OCI-LY1 (cell line): ENCODE data around the gene ORMDL3.

Experiments used
- H2AFZ ChIP-seq: fragments of 200-600 bp; sonication (generic), shearing (Covaris generic); 2 replicates; pipeline ENCODE4 v1.6.0; 2014; ENCODE audit warnings: antibody characterized with exemption, mild to moderate bottlenecking, low read length
- H3F3A ChIP-seq: fragments of 200-600 bp; sonication (generic), shearing (Covaris generic); 2 replicates; pipeline ENCODE4 v1.6.0; 2014; ENCODE audit warnings: mild to moderate bottlenecking, antibody characterized with exemption, low read length, moderate library complexity; ENCODE audit not compliant: insufficient read depth
- H3K27ac ChIP-seq: fragments of 200-600 bp; sonication (generic); 2 replicates; pipeline ENCODE4 v1.5.1; 2014; ENCODE audit warnings: low read length, mixed run types, mild to moderate bottlenecking, low read depth; ENCODE audit not compliant: poor library complexity, severe bottlenecking
- H3K27me3 ChIP-seq: fragments of 200-600 bp; sonication (generic); 2 replicates; pipeline ENCODE4 v1.6.0; 2014; ENCODE audit warnings: antibody characterized with exemption, mild to moderate bottlenecking, low read length, moderate library complexity; ENCODE audit not compliant: insufficient read depth
- H3K36me3 ChIP-seq: fragments of 200-600 bp; sonication (generic); 2 replicates; pipeline ENCODE4 v1.6.1; 2014; ENCODE audit warnings: mild to moderate bottlenecking, antibody characterized with exemption, low read length, moderate library complexity, mixed read lengths; ENCODE audit not compliant: insufficient read depth
- H3K4me1 ChIP-seq: fragments of 200-600 bp; sonication (generic); 2 replicates; pipeline ENCODE4 v1.5.1; 2014; ENCODE audit warnings: mild to moderate bottlenecking, low read length, moderate library complexity; ENCODE audit not compliant: insufficient read depth, severe bottlenecking
- H3K4me2 ChIP-seq: fragments of 200-600 bp; sonication (generic), shearing (Covaris generic); 2 replicates; pipeline ENCODE4 v1.6.1; 2014; ENCODE audit warnings: low read length
- H3K4me3 ChIP-seq: fragments of 200-600 bp; sonication (generic); 2 replicates; pipeline ENCODE4 v1.5.1; 2014; ENCODE audit warnings: low read length, low read depth, mild to moderate bottlenecking, mixed read lengths; ENCODE audit not compliant: poor library complexity, severe bottlenecking
- H3K79me2 ChIP-seq: fragments of 200-600 bp; shearing (Covaris generic); 2 replicates; pipeline ENCODE4 v1.6.1; 2016; ENCODE audit warnings: mixed run types, low read length, mixed read lengths; ENCODE audit not compliant: insufficient read depth
- H3K9ac ChIP-seq: fragments of 200-600 bp; sonication (generic), shearing (Covaris generic); 2 replicates; pipeline ENCODE4 v1.6.1; 2014; ENCODE audit warnings: mild to moderate bottlenecking, low read length, mixed read lengths
- H3K9me2 ChIP-seq: fragments of 200-600 bp; sonication (generic), shearing (Covaris generic); 2 replicates; pipeline ENCODE4 v1.6.1; 2014; ENCODE audit warnings: low read depth, mild to moderate bottlenecking, low read length, mixed read lengths
- H3K9me3 ChIP-seq: fragments of 200-600 bp; shearing (Covaris generic); 2 replicates; pipeline ENCODE4 v1.6.1; 2014; ENCODE audit warnings: low read length, mixed read lengths
- H4K20me1 ChIP-seq: fragments of 200-600 bp; sonication (generic), shearing (Covaris generic); 2 replicates; pipeline ENCODE4 v1.6.0; 2016; ENCODE audit warnings: mild to moderate bottlenecking, low read length; ENCODE audit not compliant: insufficient read depth
- EZH2 ChIP-seq: fragments of 200-600 bp; sonication (generic), shearing (Covaris generic); IDR thresholded peaks from 2 replicates; pipeline ENCODE4 v1.8.0; 2017; ENCODE audit warnings: borderline replicate concordance, mixed run types, mild to moderate bottlenecking, antibody characterized with exemption, low read length, moderate library complexity, mixed read lengths
- TF ChIP-seq, protein P1 (sequence below): fragments of 200-600 bp; sonication (generic), shearing (Covaris generic); IDR thresholded peaks from 2 replicates; pipeline ENCODE4 v1.5.1; 2017; ENCODE audit warnings: mild to moderate bottlenecking, antibody characterized with exemption, low read length, moderate library complexity, mixed read lengths

Gene ORMDL3

GRCh38 chr17:39929646-39930407, 2.4 kb upstream of the ORMDL3 start:
- Histone ChIP-seq H3K4me3 (no peak overlapping the region), H3F3A (no peaks in the 10 kb centered on the region), H2AFZ (no peak overlapping the region), H3K9ac (no peak overlapping the region; the same call in 1 of the 2 replicates), H3K9me3 (no peaks in the 10 kb centered on the region), H3K27me3 (no peaks in the 10 kb centered on the region), H3K27ac (no peak overlapping the region), H4K20me1 (no peaks in the 10 kb centered on the region), H3K4me2 (peak overlapping the region; percentile 88; the same call in 1 of the 2 replicates), H3K79me2 (peaks cover 20% of the 10 kb centered on the region), H3K36me3 (no peaks in the 10 kb centered on the region), H3K9me2 (no peaks in the 10 kb centered on the region), H3K4me1 (peaks cover 42% of the 10 kb centered on the region)
- TF ChIP-seq, protein P1, sequence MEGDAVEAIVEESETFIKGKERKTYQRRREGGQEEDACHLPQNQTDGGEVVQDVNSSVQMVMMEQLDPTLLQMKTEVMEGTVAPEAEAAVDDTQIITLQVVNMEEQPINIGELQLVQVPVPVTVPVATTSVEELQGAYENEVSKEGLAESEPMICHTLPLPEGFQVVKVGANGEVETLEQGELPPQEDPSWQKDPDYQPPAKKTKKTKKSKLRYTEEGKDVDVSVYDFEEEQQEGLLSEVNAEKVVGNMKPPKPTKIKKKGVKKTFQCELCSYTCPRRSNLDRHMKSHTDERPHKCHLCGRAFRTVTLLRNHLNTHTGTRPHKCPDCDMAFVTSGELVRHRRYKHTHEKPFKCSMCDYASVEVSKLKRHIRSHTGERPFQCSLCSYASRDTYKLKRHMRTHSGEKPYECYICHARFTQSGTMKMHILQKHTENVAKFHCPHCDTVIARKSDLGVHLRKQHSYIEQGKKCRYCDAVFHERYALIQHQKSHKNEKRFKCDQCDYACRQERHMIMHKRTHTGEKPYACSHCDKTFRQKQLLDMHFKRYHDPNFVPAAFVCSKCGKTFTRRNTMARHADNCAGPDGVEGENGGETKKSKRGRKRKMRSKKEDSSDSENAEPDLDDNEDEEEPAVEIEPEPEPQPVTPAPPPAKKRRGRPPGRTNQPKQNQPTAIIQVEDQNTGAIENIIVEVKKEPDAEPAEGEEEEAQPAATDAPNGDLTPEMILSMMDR, result no peak
- TF ChIP-seq EZH2, result no peak

DNA sequence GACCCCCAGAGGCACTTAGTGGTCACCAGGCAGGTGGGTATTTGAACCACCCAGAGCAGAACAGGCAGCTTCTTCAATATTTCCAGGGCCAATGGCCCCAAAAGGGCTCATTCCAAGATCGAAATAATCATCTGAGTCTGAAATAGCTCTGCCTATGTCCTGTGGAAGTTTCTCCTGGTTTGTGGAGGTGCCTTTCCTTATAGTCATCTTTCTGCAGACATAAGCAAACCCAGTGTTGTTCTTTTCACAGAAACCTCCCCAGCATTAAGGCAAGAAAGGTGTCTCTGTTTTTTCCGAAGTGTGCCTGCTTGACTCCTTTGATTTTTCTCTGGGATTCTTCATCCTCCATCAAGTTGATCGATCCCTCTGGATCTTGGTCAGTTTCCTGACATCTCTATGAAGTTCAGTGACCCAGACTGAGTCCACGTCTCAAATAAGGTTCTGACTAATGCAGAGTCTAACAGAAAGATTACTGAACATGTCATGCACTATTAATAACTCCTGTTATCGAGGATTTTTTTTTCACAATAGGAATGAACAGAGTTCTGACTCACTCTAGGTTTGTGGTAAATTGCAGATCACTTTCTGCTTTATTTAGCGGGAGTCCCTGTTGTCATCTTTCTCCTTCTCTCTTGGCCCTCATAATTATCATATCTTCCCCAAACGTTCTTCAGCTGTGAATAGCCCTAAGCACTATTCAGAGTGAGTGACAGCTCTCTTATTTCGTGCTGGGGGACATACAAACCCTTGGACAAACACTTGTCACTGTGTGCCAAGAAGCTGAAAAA, 1.7 kb upstream of the ORMDL3 start:
- Histone ChIP-seq H3K4me3 (peak overlapping the region; percentile 78), H2AFZ (no peak overlapping the region), H3K27ac (no peak overlapping the region), H3K4me1 (peaks cover 45% of the 10 kb centered on the region), H3K79me2 (peaks cover 24% of the 10 kb centered on the region), H4K20me1 (no peaks in the 10 kb centered on the region), H3K36me3 (peaks cover 3% of the 10 kb centered on the region; the same call in 1 of the 2 replicates), H3K9me2 (no peaks in the 10 kb centered on the region), H3K9me3 (no peaks in the 10 kb centered on the region), H3K9ac (peak overlapping the region; percentile 76; the same call in 1 of the 2 replicates), H3K4me2 (peak overlapping the region; percentile 88), H3K27me3 (no peaks in the 10 kb centered on the region), H3F3A (no peaks in the 10 kb centered on the region)
- TF ChIP-seq, protein P1, result no peak
- TF ChIP-seq EZH2, result no peak

- peak overlapping the region; percentile 88 for H3K4me2 ChIP-seq
- no peaks in the 10 kb centered on the region for H3K27me3 ChIP-seq
- no peaks in the 10 kb centered on the region for H3K9me3 ChIP-seq
- H3K27ac ChIP-seq, result peak overlapping the region; percentile 72
- H3F3A ChIP-seq, result no peaks in the 10 kb centered on the region
- H3K36me3 ChIP-seq, result peaks cover 12% of the 10 kb centered on the region
- peak overlapping the region; percentile 76 for H3K9ac ChIP-seq
- TF ChIP-seq EZH2, result no peak
- TF ChIP-seq, protein P1, result no peak
- H3K9me2 ChIP-seq, result no peaks in the 10 kb centered on the region
- peak overlapping the region; percentile 72 for H2AFZ ChIP-seq
- peak overlapping the region; percentile 78 for H3K4me3 ChIP-seq
- peaks cover 43% of the 10 kb centered on the region for H3K4me1 ChIP-seq
- no peaks in the 10 kb centered on the region for H4K20me1 ChIP-seq
- H3K79me2 ChIP-seq, result peaks cover 24% of the 10 kb centered on the region
Observed at GRCh38 chr17:39927929-39928857, 792 bp upstream of the ORMDL3 start.
